HEK293 (cell line): ENCODE measurements around the gene VKORC1L1.

ENCODE experiments used
- CTCF ChIA-PET: fragments of 350-600 bp; formaldehyde crosslinking; extraction: SDS; loops from one replicate; lab custom pipeline; 2021; ENCODE audit warnings: antibody characterized with exemption; lab: Yijun Ruan, JAX
- POLR2A ChIA-PET: fragments of 300-600 bp; formaldehyde crosslinking; extraction: SDS; loops from one replicate; lab custom pipeline; 2020; ENCODE audit warnings: antibody characterized with exemption, inconsistent platforms; lab: Yijun Ruan, JAX
- H3K27ac ChIP-seq: fragments of 200-500 bp; sonication (Bioruptor generic); 2 replicates; pipeline ENCODE4 v1.5.1; 2014; ENCODE audit warnings: low read depth, low read length, control low read depth, inconsistent platforms; ENCODE audit errors: extremely low read depth
- H3K36me3 ChIP-seq, 2 experiments: fragments of 200-500 bp in 1 of 2; sonication (Bioruptor generic) in 1 of 2; 1 replicate in 1 of 2; 2 replicates in 1 of 2; pipeline ENCODE4 v1.5.1; 2014 to 2017; ENCODE audit warnings: inconsistent platforms in 2 of 2, low read length in 2 of 2; ENCODE audit not compliant: control insufficient read depth in 2 of 2, insufficient read depth in 1 of 2
- H3K4me1 ChIP-seq: fragments of 200-500 bp; sonication (Bioruptor generic); 2 replicates; pipeline ENCODE4 v1.5.1; 2014; ENCODE audit warnings: mild to moderate bottlenecking, low read length, inconsistent platforms; ENCODE audit not compliant: control insufficient read depth, insufficient read depth
- H3K4me3 ChIP-seq: 2 replicates; pipeline ENCODE4 v1.5.1; 2011; ENCODE audit warnings: low read depth, mild to moderate bottlenecking, control low read depth, low read length, moderate library complexity
- H3K9me3 ChIP-seq: fragments of 200-500 bp; sonication (Bioruptor generic); 2 replicates; pipeline ENCODE4 v1.5.1; 2014; ENCODE audit warnings: low read depth, low read length, inconsistent platforms; ENCODE audit not compliant: control insufficient read depth, insufficient read depth
- FEZF1 ChIP-seq: fragments of 450-650 bp; formaldehyde crosslinking; IDR thresholded peaks from 2 replicates; pipeline ENCODE4 v1.5.1; 2016; ENCODE audit warnings: missing biosample characterization, missing genetic modification characterization
- SETDB1 ChIP-seq: IDR thresholded peaks from one replicate; pipeline ENCODE4 v1.6.1; 2017; ENCODE audit warnings: mild to moderate bottlenecking, low read length, moderate library complexity, mixed read lengths; ENCODE audit not compliant: insufficient read length
- ZBTB49 ChIP-seq: fragments of 450-650 bp; formaldehyde crosslinking; IDR thresholded peaks from 2 replicates; pipeline ENCODE4 v1.5.1; 2016; ENCODE audit warnings: missing biosample characterization, missing genetic modification characterization, low read depth
- ZNF184 ChIP-seq: fragments of 450-650 bp; IDR thresholded peaks from 2 replicates; pipeline ENCODE4 v1.5.1; 2018; ENCODE audit warnings: missing biosample characterization, mild to moderate bottlenecking, missing genetic modification characterization
- ZNF221 ChIP-seq: fragments of 450-650 bp; formaldehyde crosslinking; IDR thresholded peaks from 2 replicates; pipeline ENCODE4 v1.5.1; 2017; ENCODE audit warnings: missing biosample characterization, missing genetic modification characterization, borderline replicate concordance
- ZNF248 ChIP-seq: fragments of 450-650 bp; formaldehyde crosslinking; IDR thresholded peaks from 2 replicates; pipeline ENCODE4 v1.5.1; 2017; ENCODE audit warnings: missing biosample characterization, missing genetic modification characterization
- ZNF292 ChIP-seq: fragments of 450-650 bp; formaldehyde crosslinking; IDR thresholded peaks from 2 replicates; pipeline ENCODE4 v1.5.1; 2016; ENCODE audit warnings: low read depth, missing biosample characterization, missing genetic modification characterization, borderline replicate concordance
- ZNF354C ChIP-seq: fragments of 450-650 bp; formaldehyde crosslinking; IDR thresholded peaks from 2 replicates; pipeline ENCODE4 v1.5.1; 2016; ENCODE audit warnings: missing biosample characterization, missing genetic modification characterization, low read depth, borderline replicate concordance
- ZNF423 ChIP-seq: fragments of 450-650 bp; formaldehyde crosslinking; IDR thresholded peaks from 2 replicates; pipeline ENCODE4 v1.5.1; 2016; ENCODE audit warnings: missing biosample characterization, missing genetic modification characterization
- ZNF433 ChIP-seq: fragments of 450-650 bp; formaldehyde crosslinking; IDR thresholded peaks from 2 replicates; pipeline ENCODE4 v1.5.1; 2016; ENCODE audit warnings: missing biosample characterization, missing genetic modification characterization, low read depth
- ZNF596 ChIP-seq: fragments of 450-650 bp; IDR thresholded peaks from 2 replicates; pipeline ENCODE4 v1.5.0; 2018; ENCODE audit warnings: missing biosample characterization, mild to moderate bottlenecking, missing genetic modification characterization, moderate library complexity
- ZNF664 ChIP-seq: fragments of 450-650 bp; formaldehyde crosslinking; IDR thresholded peaks from 2 replicates; pipeline ENCODE4 v1.5.1; 2016; ENCODE audit warnings: missing biosample characterization, missing genetic modification characterization
- ZNF792 ChIP-seq: fragments of 450-650 bp; formaldehyde crosslinking; IDR thresholded peaks from 2 replicates; pipeline ENCODE4 v1.5.1; 2016; ENCODE audit warnings: missing biosample characterization, missing genetic modification characterization
- ZSCAN30 ChIP-seq: fragments of 450-650 bp; IDR thresholded peaks from 2 replicates; pipeline ENCODE4 v1.5.1; 2018; ENCODE audit warnings: missing biosample characterization, mild to moderate bottlenecking, missing genetic modification characterization, moderate library complexity
- TF ChIP-seq, protein P1 (sequence below): fragments of 450-650 bp; formaldehyde crosslinking; conservative IDR thresholded peaks from 2 replicates; pipeline ENCODE4 v1.5.1; 2016; ENCODE audit warnings: low read depth, missing biosample characterization, missing genetic modification characterization
- TF ChIP-seq, protein P2 (sequence below): fragments of 450-650 bp; formaldehyde crosslinking; IDR thresholded peaks from 2 replicates; pipeline ENCODE4 v1.5.1; 2016; ENCODE audit warnings: missing biosample characterization, missing genetic modification characterization
- TF ChIP-seq, protein P3 (sequence below): fragments of 450-650 bp; formaldehyde crosslinking; IDR thresholded peaks from 2 replicates; pipeline ENCODE4 v1.5.1; 2017; ENCODE audit warnings: missing biosample characterization, missing genetic modification characterization
- TF ChIP-seq, protein P4 (sequence below): fragments of 450-650 bp; formaldehyde crosslinking; IDR thresholded peaks from 2 replicates; pipeline ENCODE4 v1.5.1; 2017; ENCODE audit warnings: missing biosample characterization, missing genetic modification characterization
- TF ChIP-seq, protein P5 (sequence below): fragments of 450-650 bp; formaldehyde crosslinking; IDR thresholded peaks from 2 replicates; pipeline ENCODE4 v1.5.1; 2017; ENCODE audit warnings: missing biosample characterization, mild to moderate bottlenecking, missing genetic modification characterization, moderate library complexity

VKORC1L1 gene

GRCh38 chr7:65839846-65840245, 33.0 kb upstream of the VKORC1L1 start (continued):
- no peak for TF ChIP-seq ZBTB49 (tag by site-specific recombination)

GRCh38 chr7:65840446-65840845, 32.4 kb upstream of the VKORC1L1 start:
- H3K27ac ChIP-seq: no peak overlapping the region
- TF ChIP-seq ZNF423 (tag by site-specific recombination): no peak
- TF ChIP-seq ZNF433: no peak
- TF ChIP-seq, protein P1, sequence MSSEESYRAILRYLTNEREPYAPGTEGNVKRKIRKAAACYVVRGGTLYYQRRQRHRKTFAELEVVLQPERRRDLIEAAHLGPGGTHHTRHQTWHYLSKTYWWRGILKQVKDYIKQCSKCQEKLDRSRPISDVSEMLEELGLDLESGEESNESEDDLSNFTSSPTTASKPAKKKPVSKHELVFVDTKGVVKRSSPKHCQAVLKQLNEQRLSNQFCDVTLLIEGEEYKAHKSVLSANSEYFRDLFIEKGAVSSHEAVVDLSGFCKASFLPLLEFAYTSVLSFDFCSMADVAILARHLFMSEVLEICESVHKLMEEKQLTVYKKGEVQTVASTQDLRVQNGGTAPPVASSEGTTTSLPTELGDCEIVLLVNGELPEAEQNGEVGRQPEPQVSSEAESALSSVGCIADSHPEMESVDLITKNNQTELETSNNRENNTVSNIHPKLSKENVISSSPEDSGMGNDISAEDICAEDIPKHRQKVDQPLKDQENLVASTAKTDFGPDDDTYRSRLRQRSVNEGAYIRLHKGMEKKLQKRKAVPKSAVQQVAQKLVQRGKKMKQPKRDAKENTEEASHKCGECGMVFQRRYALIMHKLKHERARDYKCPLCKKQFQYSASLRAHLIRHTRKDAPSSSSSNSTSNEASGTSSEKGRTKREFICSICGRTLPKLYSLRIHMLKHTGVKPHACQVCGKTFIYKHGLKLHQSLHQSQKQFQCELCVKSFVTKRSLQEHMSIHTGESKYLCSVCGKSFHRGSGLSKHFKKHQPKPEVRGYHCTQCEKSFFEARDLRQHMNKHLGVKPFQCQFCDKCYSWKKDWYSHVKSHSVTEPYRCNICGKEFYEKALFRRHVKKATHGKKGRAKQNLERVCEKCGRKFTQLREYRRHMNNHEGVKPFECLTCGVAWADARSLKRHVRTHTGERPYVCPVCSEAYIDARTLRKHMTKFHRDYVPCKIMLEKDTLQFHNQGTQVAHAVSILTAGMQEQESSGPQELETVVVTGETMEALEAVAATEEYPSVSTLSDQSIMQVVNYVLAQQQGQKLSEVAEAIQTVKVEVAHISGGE (tag by site-specific recombination): no peak
- no peak for TF ChIP-seq ZNF354C (tag by site-specific recombination)
- no peak for TF ChIP-seq ZNF221 (tag by site-specific recombination)
- no peak for TF ChIP-seq ZNF664
- TF ChIP-seq, protein P2, sequence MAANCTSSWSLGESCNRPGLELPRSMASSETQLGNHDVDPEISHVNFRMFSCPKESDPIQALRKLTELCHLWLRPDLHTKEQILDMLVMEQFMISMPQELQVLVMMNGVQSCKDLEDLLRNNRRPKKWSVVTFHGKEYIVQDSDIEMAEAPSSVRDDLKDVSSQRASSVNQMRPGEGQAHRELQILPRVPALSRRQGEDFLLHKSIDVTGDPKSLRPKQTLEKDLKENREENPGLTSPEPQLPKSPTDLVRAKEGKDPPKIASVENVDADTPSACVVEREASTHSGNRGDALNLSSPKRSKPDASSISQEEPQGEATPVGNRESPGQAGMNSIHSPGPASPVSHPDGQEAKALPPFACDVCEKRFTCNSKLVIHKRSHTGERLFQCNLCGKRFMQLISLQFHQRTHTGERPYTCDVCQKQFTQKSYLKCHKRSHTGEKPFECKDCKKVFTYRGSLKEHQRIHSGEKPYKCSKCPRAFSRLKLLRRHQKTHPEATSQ (tag by site-specific recombination): no peak
- no peak for TF ChIP-seq SETDB1
- TF ChIP-seq, protein P3, sequence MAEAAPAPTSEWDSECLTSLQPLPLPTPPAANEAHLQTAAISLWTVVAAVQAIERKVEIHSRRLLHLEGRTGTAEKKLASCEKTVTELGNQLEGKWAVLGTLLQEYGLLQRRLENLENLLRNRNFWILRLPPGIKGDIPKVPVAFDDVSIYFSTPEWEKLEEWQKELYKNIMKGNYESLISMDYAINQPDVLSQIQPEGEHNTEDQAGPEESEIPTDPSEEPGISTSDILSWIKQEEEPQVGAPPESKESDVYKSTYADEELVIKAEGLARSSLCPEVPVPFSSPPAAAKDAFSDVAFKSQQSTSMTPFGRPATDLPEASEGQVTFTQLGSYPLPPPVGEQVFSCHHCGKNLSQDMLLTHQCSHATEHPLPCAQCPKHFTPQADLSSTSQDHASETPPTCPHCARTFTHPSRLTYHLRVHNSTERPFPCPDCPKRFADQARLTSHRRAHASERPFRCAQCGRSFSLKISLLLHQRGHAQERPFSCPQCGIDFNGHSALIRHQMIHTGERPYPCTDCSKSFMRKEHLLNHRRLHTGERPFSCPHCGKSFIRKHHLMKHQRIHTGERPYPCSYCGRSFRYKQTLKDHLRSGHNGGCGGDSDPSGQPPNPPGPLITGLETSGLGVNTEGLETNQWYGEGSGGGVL (tag by site-specific recombination): no peak
- no peak for TF ChIP-seq FEZF1
- TF ChIP-seq, protein P4, sequence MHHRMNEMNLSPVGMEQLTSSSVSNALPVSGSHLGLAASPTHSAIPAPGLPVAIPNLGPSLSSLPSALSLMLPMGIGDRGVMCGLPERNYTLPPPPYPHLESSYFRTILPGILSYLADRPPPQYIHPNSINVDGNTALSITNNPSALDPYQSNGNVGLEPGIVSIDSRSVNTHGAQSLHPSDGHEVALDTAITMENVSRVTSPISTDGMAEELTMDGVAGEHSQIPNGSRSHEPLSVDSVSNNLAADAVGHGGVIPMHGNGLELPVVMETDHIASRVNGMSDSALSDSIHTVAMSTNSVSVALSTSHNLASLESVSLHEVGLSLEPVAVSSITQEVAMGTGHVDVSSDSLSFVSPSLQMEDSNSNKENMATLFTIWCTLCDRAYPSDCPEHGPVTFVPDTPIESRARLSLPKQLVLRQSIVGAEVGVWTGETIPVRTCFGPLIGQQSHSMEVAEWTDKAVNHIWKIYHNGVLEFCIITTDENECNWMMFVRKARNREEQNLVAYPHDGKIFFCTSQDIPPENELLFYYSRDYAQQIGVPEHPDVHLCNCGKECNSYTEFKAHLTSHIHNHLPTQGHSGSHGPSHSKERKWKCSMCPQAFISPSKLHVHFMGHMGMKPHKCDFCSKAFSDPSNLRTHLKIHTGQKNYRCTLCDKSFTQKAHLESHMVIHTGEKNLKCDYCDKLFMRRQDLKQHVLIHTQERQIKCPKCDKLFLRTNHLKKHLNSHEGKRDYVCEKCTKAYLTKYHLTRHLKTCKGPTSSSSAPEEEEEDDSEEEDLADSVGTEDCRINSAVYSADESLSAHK (tag by site-specific recombination): no peak
- no peak for TF ChIP-seq ZNF792 (tag by site-specific recombination)
- TF ChIP-seq ZNF248 (tag by site-specific recombination): no peak
- TF ChIP-seq, protein P5, sequence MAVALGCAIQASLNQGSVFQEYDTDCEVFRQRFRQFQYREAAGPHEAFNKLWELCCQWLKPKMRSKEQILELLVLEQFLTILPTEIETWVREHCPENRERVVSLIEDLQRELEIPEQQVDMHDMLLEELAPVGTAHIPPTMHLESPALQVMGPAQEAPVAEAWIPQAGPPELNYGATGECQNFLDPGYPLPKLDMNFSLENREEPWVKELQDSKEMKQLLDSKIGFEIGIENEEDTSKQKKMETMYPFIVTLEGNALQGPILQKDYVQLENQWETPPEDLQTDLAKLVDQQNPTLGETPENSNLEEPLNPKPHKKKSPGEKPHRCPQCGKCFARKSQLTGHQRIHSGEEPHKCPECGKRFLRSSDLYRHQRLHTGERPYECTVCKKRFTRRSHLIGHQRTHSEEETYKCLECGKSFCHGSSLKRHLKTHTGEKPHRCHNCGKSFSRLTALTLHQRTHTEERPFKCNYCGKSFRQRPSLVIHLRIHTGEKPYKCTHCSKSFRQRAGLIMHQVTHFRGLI (tag by site-specific recombination): no peak
- no peak for TF ChIP-seq ZSCAN30
- no peak for TF ChIP-seq ZNF292 (tag by site-specific recombination)
- no peak for TF ChIP-seq ZNF596 (tag by site-specific recombination)
- TF ChIP-seq ZBTB49 (tag by site-specific recombination): no peak
- TF ChIP-seq ZNF184 (tag by site-specific recombination): no peak
- no peaks in the 10 kb centered on the region for H3K9me3 ChIP-seq
- no peaks in the 10 kb centered on the region for H3K4me1 ChIP-seq
- H3K4me3 ChIP-seq: no peak overlapping the region
- ChIA-PET CTCF (no interaction called here), POLR2A (interaction anchor here (1.8 kb wide), 1 partner anchor 90 kb away, joined by 5 read pairs; no protein-coding TSS in a partner anchor)
- no peaks in the 10 kb centered on the region for H3K36me3 ChIP-seq
